ENCODE results near the gene MYLK3.

Gene MYLK3

GRCh38 chr16:46727184-46727583 lies 21.0 kb downstream of the MYLK3 start:
- no peak for DNase-seq

DNA sequence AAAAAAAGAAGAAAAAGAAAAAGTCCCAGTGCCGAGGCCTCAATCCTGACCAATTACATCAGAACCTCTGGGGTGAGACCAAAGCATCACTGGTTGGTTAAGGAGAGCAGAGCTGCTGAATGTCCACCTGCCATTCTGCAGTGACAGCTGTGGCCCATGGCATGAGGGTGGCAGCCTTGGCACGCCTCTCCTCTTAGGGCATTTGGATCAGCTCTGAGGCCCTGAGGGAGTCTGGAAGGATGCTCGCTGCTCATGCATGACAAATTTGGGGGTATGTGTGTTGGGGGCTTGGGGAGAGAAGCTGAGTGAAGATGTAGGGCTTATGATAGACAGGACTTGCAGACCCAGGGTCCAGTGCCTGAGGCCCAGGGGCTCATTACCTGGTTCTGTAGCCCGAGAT lies 26.3 kb downstream of the MYLK3 start:
- no peak for DNase-seq

DNA sequence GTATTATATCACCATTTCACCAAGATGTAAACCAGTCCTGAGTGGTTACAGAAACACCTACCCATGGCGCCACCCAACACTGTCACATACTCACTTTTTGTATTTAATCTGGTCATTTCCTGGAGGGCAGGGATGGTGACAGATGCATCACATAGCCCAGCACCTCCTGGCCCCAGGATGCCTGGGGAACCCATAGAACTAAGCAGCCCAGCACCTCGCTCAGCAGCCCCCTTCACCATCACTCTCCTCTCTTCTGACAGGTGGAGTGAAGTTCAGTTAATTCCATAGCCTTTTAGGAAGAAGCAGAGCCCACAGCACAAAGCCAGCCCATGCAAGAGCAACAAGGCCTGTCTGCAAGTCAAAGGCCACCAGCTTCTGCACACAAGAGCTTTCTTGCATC lies 27.5 kb downstream of the MYLK3 start:
- DNase-seq, result no peak

DNA sequence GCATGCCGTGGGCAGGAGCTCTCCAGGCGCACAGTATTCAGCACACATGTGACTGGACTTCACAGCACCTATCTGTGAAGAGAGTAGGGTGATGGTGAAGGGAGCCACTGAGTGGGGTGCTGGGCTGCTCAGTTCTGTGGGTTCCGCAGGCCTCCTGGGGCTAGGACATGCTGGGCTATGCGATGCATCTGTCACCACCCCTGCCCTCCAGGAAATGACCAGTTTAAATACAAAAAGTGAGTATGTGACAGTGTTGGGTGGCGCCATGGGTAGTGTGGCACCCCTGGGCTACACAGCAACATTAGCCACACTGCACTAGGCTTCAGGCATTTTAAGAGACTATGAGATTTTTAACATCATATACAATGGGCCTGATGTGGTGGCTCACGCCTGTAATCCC lies 28.6 kb downstream of the MYLK3 start:
- no peak for DNase-seq

DNA sequence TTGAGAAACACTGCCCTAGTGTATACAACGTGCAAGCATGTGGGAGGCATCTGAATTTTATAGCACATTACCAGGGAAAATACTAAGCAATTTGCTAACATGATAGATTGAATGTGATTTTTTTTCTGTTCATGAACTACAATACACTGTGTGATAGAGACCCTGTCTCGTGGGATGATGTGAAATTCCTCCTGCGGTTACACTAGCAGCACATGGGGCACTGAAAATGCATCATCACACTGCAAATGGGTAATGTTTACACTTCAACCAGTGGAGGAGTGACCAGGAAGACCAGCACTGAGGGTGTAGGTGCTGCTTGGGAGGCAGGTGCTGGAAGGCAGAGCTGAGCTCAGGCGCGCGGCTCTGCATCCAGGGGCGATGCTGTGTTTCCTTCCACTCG lies 29.9 kb downstream of the MYLK3 start:
- DNase-seq, result no peak

GRCh38 chr16:46717692-46718091 lies 30.5 kb downstream of the MYLK3 start:
- no peak for DNase-seq

- no peak for DNase-seq
Observed at GRCh38 chr16:46715769-46716305, 32.3 kb downstream of the MYLK3 start.

- DNase-seq, result no peak
Observed at GRCh38 chr16:46714797-46715591, 33.1 kb downstream of the MYLK3 start.

GRCh38 chr16:46713634-46714033 lies 34.5 kb downstream of the MYLK3 start:
- no peak for DNase-seq

DNA sequence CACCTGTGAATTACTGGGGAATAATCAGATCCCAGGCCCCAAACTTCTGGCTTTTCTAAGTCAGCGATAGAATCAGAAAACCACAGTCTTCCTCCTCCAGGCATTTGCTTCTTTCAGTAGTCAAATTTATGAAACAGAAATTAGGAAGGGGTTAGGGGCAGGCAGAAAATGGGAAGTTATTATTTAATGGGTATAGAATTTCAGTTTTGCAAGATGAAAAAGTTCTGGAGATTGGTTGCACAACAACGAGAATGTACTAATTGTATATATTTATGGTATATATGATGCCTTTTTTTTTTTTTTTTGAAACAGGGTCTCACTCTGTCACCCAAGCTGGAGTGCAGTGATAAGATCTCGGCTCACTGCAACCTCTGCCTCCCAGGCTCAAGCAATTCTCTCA lies 35.2 kb downstream of the MYLK3 start:
- DNase-seq, result no peak

GRCh38 chr16:46711106-46712058 lies 36.8 kb downstream of the MYLK3 start:
- DNase-seq, result no peak

DNA sequence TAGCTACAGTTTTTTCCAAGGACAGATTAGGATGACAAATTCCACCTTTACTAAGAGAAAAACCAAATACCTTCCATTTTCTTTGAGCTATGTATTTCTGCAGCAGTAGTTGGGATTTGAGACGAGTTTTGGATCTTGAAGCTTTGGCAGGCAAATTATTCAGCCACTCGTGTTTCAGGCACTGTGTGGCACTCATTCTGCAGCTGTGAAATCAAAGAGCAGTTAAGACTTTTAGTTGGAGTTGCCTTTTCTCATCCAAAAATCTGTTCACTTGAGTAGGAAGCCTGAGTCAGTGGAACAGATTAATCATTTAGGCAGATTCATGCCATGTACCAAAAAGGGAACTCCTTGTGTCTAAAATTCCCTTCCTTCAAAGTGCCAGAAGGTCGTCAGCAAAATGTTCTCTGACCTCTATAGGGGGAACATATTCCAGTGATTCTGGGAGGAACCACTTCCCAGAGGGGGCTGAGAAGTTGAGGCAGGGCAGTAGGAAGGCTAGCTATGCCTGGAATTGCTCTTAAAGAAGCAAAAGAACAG lies 38.6 kb downstream of the MYLK3 start:
- no peak for DNase-seq

DNA sequence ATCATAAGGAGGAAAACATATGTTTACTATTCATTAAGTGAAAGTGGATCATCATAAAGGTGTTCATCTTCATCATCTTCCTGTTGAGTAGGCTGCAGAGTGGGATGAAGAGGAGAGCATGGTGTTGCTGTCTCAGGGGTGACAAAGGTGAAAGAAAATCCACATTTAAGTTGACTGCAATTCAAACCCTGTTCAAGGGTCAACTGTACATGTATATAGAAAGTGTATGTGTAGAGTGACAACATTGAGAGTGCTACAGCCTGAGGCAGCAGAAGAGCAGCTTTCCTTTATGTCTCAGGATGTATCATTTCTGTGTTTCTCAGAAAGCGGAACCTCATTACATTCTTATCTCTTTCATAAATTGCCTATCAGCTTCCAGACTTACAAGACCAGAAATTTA lies 41.5 kb downstream of the MYLK3 start:
- no peak for DNase-seq

GRCh38 chr16:46702030-46702429 lies 46.1 kb downstream of the MYLK3 start:
- DNase-seq, result no peak

- DNase-seq, result no peak
Observed at GRCh38 chr16:46701615-46702014, 46.5 kb downstream of the MYLK3 start.

- DNase-seq, result no peak
Observed at GRCh38 chr16:46700048-46700447, 48.1 kb downstream of the MYLK3 start.

- no peak for DNase-seq
Observed at GRCh38 chr16:46696957-46697356, 51.2 kb downstream of the MYLK3 start.

GRCh38 chr16:46695937-46696336 lies 52.2 kb downstream of the MYLK3 start:
- no peak for DNase-seq

DNA sequence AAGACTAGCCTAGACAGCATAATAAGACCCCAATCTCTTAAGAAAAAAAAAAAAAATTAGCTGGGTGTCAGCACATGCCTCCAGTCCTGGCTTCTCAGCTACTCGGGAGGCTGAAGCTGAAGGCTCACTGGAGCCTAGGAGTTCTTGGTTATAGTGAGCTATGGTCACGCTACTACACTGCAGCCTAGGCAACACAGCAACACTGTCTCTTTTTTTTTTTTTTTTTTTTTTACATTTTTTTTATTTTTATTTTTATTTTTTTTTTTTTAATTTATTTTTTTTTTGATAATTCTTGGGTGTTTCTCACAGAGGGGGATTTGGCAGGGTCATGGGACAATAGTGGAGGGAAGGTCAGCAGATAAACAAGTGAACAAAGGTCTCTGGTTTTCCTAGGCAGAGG lies 54.5 kb downstream of the MYLK3 start:
- DNase-seq, result no peak

- DNase-seq, result no peak
Observed at GRCh38 chr16:46691726-46692125, 56.4 kb downstream of the MYLK3 start.

DNA sequence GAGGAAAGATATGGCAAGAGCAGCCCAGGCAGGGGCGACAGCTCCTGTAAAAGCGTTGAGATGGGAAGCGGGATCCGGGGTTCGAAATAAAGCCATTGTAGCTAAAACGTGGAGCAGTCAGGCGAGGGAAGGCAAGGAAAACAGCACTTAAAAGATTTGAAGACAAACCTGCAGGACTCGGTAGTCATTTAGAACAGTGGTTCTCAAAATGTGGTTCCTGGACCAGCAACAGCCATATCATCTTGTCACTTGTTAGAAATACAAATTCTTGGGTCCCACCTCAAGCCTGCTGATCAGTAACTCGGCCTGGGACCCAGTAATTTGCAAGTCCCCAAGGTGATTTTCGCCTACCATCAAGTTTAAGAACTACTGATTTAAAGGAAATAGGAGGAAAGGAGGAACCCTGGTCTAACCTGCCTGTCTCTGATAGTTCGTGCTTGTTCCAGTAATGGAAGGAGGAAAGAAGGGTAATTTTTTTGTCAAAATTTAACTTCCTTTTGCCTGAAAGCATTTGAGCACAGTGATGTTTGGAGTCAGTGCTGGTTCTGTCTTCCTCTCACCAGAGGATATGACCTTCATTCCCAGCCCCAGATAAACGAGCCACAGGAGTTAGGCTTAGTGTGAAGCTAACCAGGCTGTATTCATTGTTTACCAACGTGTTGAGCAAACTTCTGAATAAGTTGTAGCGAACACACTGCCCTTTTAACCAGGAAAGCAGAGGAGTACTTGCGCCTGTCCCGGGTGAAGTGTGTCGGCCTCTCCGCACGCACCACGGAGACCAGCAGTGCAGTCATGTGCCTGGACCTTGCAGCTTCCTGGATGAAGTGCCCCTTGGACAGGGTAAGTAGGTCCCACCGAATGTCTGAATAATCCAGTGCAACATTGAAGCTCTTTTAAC lies 57.6 kb downstream of the MYLK3 start:
- no peak for DNase-seq

Measured in NCI-H510A (cell line).